ENCODE data around the gene ZDHHC7.

GRCh38 chr16:85011846-85012284 lies 530 bp upstream of the ZDHHC7 start:
- TF ChIP-seq POLR2A (IDR thresholded peaks at IDR 0.05): no peak
- TF ChIP-seq CTCF (IDR thresholded peaks at IDR 0.05): no peak
- no peak for TF ChIP-seq POLR2AphosphoS5 (IDR thresholded peaks at IDR 0.05)
